Thyroid gland (tissue), 4 donors: ENCODE data around the gene RPGR.

ENCODE experiments used
- POLR2A ChIP-seq, 2 donors: fragments of 450-650 bp; IDR thresholded peaks; one replicate each; pipeline ENCODE4 v1.6.1; 2017; ENCODE audit warnings: antibody characterized with exemption in 2 of 2, mild to moderate bottlenecking in 2 of 2, moderate library complexity in 1 of 2
- TF ChIP-seq, protein P1 (sequence below), 6 experiments: fragments of 200-600 bp in 3 of 6; fragments of 450-650 bp in 3 of 6; sonication (generic) in 3 of 6; IDR thresholded peaks; one replicate each; pipeline ENCODE4 v1.5.1; 2016 to 2019; ENCODE audit warnings: antibody characterized with exemption in 6 of 6, mild to moderate bottlenecking in 2 of 6, inconsistent platforms in 1 of 6, moderate library complexity in 1 of 6

DNA sequence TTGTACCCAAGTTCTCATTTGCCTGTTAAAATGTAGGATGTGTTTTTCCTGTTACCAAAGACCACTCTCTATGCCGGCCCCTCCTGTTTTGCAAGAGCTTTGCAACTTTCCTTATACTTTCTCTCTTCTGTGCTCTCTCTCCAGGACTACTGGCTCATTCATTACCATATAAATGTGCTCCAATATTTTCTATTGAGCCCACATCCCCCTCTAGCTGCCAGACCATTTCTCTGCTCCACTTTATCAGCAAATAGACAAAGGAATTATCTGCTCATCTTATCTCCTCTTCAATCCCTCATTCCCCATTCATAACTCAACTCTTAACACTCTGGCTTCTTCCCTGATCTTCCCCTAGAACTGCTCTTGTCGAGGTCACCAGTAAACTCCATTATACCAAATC, 33.6 kb downstream of the RPGR start:
- TF ChIP-seq, protein P1, sequence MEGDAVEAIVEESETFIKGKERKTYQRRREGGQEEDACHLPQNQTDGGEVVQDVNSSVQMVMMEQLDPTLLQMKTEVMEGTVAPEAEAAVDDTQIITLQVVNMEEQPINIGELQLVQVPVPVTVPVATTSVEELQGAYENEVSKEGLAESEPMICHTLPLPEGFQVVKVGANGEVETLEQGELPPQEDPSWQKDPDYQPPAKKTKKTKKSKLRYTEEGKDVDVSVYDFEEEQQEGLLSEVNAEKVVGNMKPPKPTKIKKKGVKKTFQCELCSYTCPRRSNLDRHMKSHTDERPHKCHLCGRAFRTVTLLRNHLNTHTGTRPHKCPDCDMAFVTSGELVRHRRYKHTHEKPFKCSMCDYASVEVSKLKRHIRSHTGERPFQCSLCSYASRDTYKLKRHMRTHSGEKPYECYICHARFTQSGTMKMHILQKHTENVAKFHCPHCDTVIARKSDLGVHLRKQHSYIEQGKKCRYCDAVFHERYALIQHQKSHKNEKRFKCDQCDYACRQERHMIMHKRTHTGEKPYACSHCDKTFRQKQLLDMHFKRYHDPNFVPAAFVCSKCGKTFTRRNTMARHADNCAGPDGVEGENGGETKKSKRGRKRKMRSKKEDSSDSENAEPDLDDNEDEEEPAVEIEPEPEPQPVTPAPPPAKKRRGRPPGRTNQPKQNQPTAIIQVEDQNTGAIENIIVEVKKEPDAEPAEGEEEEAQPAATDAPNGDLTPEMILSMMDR (IDR thresholded peaks at IDR 0.05) = no peak
- no peak for TF ChIP-seq POLR2A (IDR thresholded peaks at IDR 0.05)
